Stimulated activated CD8-positive, alpha-beta memory T cell treated with anti-CD3 and anti-CD28 coated beads, Interleukin-7, amount 100 ng/mL, for 1 hour (primary cell): ENCODE measurements around the gene ZNF594.
"Not testable (repeated sequence)": the region's sequence is repeated elsewhere in the genome, so short reads cannot be mapped to it uniquely, and the experiment has no call there.

Experiments used
- DNase-seq, 2 donors: peaks; one replicate each; pipeline ENCODE4 v3.0.0-alpha.2; 2020; ENCODE audit warnings: low read depth in 2 of 2

The ZNF594 gene

DNA sequence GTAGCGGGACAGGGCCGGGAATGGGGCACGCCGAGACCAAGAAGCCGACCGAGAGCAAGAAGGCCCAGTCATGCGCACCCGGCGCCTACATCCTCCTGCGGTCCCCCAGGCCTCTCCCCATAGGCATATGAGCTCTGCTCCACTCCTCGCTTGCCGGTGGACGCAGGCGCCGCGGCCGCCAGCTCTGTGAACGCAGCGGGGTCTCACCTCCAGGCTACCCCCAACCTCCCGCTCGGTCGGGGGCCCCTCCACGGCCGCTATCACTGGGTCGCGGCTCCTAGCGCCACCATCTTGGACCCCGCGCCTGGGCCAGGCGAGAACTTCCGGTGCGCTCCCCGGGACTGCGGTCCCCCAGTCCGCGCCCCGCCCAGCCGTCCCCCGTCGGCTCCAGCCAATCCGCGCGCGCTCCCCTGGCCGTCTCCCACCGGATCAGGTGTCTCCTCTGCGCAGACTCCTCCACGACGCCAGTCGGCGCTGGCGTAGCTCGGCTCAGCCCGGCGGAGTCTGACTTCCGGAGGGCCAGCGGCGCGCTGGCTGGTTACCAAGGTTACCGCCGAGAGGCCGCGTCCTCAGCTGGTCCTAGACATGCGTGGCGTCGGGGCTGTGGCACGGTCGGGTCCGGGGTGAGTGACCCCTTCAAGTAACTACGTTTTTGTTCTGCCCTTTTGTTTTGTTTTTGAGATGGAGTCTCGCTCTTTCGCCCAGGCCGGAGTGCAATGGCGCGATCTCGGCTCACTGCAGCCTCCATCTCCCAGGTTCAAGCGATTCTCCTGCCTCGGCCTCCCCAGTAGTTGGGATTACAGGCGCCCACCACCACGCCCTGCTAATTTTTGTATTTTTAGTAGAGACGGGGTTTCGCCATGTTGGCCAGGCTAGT is at the start of gene ZNF594:
TSS of gene ZNF594 (minus strand) at position 328 of the 877 bp plus-strand sequence. CDS start 7,612 bp downstream, outside the sequence.
- peak; percentile 92 to 96 for DNase-seq

DNA sequence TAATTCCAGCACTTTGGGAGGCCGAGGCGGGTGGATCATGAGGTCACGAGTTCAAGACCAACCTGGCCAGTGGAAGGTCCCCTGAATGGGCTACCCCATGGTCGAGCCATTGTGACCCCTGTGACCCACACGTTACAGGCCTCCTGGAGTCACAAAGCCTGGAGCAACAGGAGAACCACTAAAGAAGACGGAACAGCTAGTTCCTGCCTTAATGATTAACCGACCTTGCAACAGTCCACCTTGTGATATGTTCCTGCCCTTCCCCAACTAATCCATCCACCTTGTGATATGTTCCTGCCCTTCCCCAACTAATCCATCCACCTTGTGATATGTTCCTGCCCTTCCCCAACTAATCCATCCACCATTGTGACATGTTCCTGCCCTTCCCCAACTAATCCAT is 48.1 kb upstream of the ZNF594 start:
- DNase-seq, result not testable (repeated sequence)

DNA sequence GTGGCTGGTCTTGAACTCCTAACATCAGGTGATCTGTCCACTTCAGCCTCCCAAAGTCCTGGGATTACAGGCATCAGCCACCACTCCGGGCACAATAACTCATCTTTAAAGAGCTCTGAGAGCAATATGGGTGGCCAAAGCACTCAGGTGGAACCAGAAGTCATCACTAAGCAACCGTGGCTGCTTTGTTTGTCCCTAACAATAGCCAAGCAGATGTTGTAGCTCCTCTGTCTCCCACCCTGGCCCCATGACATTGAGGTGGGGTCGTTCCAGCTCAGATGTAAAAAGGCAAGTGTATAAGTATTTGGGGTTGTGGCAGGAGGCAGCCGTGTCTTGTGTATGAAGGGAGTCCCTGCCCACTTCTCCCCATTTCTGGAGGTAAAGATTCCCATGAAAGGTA is 46.7 kb upstream of the ZNF594 start:
- DNase-seq, result no peak

DNA sequence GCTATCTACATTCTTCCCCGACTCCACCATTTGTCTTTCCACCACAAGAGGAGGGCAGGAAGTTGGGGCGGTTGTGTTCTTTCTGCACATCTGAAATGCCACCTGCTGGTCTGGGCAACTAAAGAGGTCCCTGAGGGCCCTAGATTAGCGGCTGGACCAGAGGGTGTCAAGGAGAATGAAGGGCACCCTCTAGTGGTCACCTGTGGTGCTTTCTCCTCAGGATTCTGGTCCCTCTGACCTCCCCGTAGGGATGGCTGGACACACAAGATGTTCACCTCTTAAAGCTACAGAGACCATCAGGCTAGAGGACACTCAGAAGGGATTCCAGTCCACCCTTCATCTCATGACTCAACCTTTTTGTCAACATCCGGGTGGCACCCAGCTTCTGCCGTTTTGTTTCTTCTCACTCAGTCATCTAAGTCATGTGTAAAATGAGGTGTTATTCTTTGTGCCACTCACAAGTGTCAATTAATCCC is 45.9 kb upstream of the ZNF594 start:
- DNase-seq, result peak in 1 of 2 donors; percentile 19

DNA sequence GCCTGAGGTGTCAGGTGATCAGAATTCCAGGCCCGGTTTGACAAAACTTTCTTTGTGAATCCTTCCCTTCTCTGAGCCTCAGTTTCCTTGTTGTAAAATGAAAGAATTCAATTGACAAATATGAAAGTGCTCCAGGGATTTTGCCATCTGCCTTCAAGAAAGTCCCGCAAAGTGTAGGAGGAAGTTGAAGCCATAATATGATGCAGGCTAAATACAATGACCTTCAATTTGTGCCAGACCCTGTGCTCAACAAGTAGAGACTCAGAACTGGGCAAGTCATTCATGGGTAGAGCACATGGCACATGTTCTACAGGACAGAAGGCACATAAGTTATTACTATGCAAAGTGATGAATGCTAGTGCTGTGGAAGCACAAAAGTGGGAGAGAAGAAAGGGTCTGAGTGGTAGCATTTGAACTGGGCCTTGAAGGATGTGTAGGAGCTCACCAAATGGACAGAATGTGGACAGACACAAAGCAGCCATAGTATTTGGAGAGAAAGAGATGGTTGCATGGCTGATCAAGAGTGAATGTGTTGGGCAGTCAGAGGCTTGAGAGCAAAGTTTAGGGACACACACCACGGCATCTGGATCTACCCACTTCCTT is 45.4 kb upstream of the ZNF594 start:
- DNase-seq, result no peak

DNA sequence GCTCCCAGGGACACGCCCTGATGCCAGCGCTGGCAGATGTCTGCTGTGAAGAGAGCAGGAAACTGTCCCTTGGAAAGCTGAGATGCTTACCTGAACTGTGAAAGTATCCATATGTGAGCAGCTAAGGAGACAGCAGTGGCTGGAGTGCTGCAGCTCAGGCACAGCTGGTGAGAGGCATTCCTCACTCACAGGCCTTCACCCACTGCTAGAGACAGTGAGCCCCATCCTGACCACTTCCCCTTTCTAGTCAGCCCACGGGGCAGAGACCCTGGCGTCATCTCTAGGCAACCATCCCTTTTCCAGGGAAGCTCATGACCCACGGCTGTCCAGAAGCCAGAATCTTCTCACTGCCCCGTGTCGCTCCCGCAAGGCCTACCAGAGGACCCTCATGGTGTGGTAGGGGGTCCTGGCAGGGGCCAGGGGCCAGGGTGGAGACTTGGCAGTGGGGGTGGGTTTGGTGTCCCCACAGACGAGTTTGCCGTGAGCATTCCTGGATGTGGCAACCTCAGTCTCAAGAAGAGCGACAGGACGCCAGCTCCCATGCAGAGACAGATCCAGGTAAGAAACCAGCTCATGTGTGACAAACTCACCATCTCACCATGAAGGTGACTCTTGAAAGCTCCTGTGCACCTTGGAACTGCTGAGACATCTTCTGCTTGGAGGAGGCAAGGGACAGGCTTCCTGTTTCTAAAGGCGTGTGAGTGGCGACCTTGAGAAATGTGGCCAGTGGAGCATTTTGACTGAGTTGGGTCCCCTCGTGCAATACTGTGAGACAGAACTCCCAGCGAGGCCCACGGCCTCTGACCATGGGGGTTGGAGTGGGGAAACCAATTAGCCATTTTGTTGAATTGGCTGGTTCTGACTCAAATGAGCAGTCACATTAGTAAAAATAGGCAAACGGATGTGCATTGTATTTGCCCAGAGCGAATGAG is 43.2 kb upstream of the ZNF594 start, which contains the start of gene SCIMP:
TSS of gene SCIMP (minus strand) at position 216 of the 932 bp plus-strand sequence. CDS start at position 111, 105 bp downstream.
- DNase-seq, result no peak

DNA sequence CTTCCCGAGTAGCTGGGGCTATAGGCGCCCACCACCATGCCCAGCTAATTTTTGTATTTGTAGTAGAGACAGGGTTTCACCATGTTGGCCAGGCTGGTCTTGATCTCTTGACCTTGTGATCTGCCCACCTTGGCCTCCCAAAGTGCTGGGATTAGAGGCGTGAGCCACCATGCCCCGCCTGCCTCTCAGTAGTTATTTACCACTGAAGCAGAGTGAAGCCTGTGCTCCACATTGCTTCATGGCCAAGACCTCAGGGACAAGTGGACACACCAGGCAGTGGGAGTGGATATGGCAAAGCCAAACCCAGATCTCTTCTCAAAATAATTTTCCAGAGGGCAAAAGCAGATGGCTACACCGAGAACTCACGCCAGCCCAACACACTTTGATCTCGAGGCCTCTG is 41.8 kb upstream of the ZNF594 start:
- not testable (repeated sequence) for DNase-seq

DNA sequence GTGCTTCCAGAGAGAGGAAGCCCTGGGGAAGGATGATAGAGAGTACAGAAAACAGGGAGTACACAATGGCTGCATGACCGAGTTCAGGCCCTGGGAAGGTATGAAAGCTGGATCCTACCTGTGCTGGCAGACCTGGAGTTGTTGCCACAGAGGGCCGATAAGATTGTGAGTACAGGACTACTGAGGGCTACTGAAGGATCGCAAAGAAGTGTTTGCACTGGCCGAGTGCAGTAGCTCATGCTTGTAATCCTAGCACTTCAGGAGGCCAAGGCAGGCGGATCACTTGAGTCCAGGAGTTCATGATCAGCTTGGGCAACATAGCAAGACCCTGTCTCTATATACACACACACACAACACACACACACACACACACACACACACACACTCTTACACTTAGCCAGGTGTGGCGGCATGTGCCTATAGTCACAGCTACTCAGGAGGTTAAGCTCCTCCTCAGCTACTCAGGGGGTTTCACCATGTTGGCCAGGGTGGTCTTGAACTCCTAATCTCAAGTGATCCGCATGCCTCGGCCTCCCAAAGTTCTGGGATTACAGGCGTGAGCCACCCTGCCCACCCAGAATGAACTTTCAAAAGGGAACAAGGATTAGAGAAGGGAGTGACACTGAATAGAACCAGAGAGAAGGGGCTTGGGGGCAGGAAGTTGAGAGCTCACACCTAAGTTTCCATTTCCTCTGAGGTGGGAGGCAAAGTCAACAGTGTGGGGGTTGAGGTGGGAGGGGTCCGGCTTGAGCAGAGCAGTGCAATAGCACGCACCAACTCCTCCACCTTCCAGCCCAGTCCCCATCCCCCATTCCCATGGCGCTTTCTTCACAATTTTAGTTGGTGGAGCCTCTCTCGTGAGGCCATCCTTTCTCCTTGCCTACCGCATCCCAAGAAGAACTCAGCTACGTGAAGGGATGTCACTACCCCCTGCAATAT is 35.5 kb upstream of the ZNF594 start:
- peak in 1 of 2 donors; percentile 24 for DNase-seq

DNA sequence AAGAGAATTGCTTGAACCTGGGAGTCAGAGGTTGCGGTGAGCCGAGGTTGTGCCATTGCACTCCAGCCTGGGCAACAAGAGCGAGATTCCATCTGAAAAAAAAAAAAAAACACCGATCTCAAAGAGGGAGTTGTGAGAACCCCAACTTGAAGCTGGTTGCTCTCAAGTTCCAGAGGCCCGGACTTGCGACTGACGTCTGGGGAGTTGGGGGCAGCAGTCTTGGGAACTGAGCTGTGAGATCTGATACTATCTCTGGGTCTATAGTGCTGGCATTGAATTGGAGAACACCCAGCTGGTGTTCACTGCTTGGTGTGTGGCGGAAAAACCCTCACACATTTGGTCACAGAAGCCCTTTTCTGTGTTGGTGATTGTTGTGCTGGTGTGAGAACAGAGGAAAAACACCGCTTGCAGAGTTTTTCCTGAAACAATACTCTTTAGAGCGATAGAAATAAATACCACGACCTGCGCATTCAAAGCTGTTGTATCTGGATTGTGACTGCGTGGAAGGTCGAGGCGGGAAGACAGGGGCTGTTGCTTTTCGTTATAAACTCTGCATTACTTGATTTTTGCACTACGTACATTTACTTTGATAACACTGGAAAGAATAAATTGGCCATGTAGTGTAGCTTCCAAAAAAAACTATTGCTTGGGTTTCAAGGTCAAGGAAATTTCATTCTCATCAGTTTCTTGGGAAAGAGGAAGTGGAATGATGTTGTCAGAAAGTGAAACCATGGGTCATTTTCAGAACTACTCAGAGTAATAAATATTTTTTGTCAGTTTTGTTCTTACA is 34.2 kb upstream of the ZNF594 start:
- no peak for DNase-seq

DNA sequence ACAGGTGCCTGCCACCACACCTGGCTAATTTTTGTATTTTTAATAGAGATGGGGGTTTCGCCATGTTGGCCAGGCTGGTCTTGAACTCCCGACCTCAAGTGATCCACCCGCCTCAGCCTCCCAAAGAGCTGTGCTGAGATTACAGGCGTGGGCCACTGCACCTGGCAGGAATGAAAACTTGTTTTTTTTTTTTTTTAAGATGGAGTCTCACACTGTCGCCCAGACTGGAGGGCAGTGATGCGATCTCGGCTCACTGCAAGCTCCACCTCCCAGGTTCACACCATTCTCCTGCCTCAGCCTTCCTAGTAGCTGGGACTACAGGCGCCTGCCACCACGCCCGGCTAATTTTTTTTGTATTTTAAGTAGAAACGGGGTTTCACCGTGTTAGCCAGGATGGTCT is 30.2 kb upstream of the ZNF594 start:
- DNase-seq, result not testable (repeated sequence)

DNA sequence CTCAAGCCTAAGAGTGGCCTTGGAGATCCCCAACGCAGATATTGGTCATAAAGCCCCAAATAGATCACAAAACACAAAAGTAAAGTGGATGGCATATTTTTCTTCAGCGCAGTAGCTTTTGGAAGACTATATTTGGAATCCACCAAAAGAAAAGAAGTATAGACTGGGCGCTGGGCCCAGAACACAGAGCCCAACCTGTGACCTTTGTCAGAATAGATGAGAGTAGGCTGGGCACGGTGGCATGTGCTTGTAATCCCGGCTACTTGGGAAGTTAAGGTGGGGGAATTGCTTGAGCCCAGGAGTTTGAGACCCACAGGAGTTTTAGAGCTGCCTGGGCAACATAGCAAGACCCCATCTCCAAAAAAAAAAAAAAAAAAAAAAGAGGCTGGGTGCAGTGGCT is 28.4 kb upstream of the ZNF594 start:
- no peak for DNase-seq

DNA sequence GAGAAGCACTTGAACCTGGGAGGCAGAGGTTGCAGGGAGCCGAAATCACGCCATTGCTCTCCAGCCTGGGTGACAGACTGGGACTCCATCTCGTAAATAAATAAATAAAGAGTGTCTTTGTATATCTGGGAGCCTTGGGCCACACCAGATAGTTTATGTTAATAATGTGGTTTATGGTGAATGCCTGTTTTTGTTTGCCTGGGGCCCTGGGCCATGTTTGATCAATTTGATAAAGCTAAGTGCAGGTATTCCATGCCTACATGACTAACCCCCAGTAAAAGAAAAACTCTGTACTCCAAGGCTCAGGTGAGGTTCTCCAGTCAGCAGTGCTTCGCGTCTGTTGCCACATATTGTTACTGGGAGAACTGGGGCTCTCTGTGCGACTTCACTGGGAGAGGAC is 27.9 kb upstream of the ZNF594 start:
- no peak for DNase-seq

DNA sequence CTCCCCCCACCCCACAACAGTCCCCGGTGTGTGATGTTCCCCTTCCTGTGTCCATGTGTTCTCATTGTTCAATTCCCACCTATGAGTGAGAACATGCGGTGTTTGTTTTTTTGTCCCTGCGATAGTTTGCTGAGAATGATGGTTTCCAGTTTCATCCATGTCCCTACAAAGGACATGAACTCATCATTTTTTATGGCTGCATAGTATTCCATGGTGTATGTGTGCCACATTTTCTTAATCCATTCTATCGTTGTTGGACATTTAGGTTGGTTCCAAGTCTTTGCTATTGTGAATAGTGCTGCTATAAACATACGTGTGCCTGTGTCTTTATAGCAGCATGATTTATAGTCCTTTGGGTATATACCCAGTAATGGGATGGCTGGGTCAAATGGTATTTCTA is 25.9 kb upstream of the ZNF594 start:
- DNase-seq, result not testable (repeated sequence)

DNA sequence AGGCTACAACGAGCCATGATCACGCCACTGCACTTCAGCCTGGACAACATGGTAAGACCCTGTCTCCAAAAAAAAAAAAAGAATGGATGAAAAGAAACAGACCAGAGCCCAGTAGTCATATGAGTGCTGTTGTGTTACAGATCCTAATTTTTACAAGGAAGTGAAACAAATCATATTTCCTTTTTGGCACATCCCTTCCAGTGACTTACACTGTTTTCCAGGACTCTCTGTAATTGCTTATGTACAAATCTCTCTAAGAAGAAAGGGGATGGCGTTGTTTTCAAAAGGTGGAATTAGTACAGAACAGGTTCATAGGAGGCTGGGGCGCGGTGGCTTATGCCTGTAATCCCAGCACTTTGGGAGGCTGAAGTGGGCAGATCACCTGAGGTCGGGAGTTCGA is 19.8 kb upstream of the ZNF594 start:
- DNase-seq, result no peak

DNA sequence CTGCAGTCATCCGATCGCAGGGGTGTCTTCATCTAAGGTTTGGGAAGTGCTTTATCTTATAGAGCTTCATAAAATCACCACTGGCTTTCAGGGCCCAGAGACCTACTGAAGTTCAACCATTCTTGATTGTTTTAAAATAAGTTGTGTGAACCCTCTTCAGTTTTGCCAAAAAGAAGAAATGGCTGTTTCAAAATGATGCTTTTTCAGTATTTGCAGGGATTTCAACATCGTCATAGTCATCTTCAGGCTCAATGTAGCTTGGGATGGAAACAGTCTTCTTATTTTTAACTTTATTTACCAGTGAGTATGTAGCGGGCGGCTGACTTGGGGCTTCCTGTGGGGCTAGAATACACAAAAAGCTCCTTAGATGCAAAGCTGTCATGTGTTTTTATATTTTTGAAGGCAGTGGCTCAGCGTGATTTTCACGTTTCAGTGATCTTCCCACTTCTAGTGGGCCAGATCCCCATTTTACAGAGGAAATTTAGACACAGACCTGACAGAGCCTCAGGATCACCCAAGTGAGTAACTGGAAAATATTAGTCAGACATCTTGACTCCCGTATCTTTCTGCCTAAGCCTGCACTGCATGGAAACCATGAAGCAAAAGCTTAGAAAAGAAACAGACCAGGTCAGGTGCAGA is 19.1 kb upstream of the ZNF594 start:
- no peak for DNase-seq

DNA sequence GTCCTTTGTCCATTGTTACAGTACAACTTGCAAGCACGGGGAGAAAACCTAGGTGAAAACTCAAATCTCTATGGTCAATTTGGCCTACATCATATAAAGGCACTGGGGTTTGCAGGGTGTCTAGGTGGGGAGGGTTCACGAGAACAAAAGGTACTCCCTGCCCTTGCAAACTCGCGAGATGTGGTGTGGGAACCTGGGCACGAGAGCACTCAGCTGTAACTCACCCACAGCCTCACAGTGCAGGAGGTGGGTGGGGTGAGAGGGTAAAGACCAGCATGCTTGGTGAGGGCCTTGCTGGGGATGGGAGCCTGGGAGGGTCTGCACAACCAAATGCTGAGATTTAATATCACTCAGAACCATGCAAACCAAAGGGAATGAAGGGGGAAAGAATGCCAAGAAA is 18.4 kb upstream of the ZNF594 start:
- DNase-seq, result no peak

DNA sequence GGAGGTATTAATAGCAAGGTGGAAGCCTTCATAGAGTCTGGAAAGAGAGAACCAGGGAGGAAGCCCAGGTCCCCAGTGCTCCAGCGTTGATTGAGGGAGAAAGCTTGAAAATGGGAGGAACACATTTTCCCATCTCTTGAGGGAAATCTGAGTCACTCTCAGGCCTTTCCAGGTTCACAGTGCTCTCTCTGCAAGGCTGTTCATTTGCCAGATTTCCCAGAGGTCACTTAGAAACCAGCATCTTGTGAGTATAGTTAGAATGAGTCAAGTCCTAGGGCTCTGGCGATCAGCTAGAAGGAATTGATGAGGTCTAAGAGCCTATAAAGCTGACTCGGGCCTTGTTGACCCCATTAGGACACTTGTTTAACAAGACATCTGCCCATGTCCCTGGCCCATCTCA is 17.7 kb upstream of the ZNF594 start:
- DNase-seq, result no peak

DNA sequence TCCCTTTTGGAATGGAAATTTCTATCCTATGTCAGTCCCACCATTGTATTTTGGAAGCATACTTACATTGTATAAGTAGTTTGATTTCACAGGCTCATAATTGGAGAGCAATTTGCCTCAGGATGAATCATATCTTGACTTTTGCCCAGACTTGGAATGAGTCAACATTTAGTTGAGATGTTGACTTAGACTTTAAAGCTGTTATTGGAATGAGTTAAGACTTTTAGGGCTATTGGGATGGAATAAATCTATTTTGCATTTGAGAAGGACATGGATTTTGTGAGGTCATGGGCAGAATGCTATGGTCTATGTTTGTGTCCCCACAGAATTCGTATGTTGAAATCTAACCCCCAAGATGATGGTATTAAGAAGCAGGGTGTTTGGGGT is 12.2 kb upstream of the ZNF594 start:
- no peak for DNase-seq

DNA sequence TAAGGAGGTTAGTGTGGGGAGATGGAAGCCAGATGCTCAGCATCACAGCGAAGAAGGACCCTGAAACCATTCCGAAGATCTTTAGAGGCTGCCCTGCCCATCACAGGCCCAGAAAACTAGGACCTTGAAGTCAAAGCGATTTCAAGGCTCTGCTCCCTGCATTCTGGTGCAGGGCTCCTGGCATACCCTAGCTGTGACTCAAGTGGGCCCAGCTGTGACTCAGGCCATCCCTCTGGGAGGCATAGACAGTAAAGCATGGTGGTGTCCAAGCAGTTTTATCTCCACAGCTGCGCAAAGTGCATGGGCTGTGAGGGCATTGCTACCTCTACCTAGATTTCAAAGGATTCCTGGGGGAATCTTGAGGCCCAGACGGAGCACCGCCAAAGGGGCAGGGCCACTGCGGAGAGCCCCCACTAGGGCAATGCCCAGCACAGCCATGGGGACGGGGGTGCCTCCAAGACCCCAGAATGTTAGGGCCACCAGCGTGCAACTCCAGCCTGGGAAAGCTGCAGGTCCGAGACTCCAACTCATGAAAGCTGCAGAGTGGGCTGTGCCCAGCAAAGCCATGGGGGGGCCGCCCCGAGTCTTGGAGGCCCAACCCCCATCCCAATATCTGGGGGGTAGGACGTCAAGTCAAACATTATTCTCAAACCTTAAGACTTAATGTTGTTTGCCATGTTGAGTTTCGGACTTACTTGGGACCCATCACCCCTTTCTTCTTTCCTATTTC is 11.7 kb upstream of the ZNF594 start:
- DNase-seq, result no peak
